PC-3 (cell line): Measurements from ENCODE around the gene ABLIM2.

ENCODE experiments used
- EZH2 ChIP-seq: fragments of 300-600 bp; sonication (generic); IDR thresholded peaks from one replicate; pipeline ENCODE4 v1.6.1; 2017; ENCODE audit warnings: antibody characterized with exemption, mild to moderate bottlenecking, low read length; ENCODE audit not compliant: unreplicated experiment
- TF ChIP-seq, protein P1 (sequence below): fragments of 300-600 bp; sonication (generic); conservative IDR thresholded peaks from 2 replicates; pipeline ENCODE4 v1.5.1; 2017; ENCODE audit warnings: antibody characterized with exemption, low read depth, mild to moderate bottlenecking, low read length

DNA sequence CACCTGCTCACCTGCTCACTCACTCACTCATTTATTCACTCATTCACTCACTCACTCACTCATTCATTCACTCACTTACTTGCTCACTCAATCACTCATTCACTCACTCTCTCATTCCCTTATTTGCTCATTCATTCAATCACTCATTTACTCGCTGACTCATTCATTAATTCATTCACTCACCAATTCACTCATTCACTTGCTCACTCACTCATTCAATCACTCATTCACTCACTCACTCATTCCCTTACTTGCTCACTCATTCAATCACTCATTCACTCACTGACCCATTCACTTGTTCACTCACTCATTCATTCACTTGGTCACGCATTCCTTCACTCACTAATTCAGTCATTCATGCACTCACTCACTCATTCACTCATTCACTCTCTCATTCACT, 130.2 kb downstream of the ABLIM2 start:
- no peak for TF ChIP-seq EZH2
- TF ChIP-seq, protein P1, sequence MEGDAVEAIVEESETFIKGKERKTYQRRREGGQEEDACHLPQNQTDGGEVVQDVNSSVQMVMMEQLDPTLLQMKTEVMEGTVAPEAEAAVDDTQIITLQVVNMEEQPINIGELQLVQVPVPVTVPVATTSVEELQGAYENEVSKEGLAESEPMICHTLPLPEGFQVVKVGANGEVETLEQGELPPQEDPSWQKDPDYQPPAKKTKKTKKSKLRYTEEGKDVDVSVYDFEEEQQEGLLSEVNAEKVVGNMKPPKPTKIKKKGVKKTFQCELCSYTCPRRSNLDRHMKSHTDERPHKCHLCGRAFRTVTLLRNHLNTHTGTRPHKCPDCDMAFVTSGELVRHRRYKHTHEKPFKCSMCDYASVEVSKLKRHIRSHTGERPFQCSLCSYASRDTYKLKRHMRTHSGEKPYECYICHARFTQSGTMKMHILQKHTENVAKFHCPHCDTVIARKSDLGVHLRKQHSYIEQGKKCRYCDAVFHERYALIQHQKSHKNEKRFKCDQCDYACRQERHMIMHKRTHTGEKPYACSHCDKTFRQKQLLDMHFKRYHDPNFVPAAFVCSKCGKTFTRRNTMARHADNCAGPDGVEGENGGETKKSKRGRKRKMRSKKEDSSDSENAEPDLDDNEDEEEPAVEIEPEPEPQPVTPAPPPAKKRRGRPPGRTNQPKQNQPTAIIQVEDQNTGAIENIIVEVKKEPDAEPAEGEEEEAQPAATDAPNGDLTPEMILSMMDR: no peak
